Amniotic stem cell (primary cell): Measurements from ENCODE around the gene INTS14.
A peak's percentile ranks its signal among the peaks of the same experiment; 100 is the strongest.
"Not testable (repeated sequence)": the region's sequence is repeated elsewhere in the genome, so short reads cannot be mapped to it uniquely, and the experiment has no call there.

Experiments used
- DNase-seq: peaks from one replicate; lab custom pipeline; 2025; lab: John Stamatoyannopoulos, UW

The INTS14 gene

DNA sequence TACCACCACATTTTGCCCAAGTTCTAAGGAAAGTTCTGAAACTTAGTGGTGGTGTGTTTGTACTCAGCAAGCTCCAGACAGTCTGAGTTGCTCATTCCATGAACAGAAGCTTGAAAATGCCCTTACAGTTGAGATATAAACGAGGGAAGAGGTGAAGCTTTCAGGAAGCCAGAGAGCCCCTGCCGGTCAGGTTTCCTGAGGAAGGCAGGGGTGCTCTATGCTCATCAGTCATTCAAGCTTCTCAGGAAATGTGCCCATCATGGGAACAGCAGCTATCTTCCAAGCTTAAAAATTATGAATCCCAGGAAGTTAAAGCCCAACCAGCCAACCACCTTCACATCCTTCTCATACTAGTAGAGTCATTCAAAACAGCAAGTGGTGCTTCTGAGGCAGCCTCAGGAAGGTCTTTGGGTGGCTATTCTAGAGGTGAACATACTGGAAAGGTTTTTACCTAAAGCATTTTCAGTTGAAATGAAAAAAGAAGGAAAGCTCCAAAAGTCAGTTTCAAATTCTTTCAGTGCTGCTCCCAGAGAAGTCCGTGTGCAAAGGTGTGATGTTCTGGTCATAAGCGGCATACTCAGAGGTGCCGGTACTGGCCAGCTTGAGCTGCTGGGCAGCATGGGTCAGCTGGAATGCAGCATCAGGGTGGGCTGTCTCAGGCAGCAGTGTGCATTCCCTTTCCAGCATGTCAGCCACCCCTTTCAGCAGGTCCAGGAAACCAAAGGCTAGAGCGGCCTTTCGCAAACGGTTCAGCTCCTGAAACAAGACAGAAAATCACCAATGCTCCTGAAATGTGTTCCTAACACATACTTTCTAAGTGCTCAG is 31.8 kb downstream of the INTS14 start:
- no peak for DNase-seq

DNA sequence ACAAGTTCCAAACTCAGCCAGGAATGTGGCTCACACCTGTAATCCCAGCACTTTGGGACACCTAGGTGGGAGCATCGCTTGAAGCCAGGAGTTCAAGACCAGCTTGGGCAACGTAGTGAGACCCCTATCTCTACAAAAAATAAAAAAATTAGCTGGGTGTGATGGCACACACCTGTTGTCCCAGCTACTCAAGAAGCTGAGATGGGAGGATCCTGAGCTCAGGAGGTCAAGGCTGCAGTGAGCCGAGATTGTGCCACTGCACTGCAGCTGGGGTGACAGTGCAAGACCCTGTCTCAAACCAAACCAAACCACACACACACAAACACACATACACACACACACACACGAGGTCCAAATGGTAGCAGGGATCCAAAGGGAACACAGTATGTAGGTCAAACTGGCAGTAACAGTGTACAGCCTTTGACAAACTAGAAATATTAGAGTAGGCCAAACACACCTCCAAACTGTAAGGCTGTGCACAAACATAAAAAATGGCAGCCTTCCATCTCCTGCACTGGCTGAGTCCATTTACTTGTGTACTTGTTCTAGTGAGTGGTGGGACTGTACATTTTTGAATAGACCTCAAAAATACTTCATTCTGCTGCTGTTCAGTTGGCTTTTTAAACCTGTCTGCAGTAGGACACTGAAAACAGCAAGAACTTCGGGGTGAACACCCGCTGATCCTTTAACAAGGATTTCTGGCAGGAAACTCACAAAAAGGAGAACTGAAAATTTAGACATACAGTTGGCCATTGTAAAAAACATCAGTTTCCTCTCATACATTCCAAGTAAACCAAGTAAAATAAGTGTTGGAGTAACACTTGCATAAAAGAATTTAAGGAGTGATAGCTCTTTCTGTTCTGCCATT is 33.6 kb downstream of the INTS14 start:
- no peak for DNase-seq

DNA sequence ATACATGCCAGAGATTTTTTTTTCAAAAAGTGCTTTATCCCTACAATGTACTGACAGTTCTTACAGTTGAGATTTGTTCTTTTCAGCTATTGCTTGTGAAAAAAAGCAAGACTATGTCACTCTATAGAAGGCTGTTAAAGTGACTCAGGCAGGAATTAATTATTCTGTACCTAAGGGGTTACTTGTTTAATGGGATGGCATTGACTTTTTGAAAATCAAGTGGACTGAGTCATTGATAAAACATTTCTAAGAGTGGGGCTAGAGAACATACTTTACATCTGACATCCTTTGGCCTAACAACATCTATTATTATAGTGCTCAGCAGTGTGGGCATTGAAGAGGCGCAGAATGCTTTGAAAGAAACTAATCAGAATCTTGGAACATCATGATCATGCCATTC is 34.3 kb downstream of the INTS14 start:
- peak; percentile 12 for DNase-seq

DNA sequence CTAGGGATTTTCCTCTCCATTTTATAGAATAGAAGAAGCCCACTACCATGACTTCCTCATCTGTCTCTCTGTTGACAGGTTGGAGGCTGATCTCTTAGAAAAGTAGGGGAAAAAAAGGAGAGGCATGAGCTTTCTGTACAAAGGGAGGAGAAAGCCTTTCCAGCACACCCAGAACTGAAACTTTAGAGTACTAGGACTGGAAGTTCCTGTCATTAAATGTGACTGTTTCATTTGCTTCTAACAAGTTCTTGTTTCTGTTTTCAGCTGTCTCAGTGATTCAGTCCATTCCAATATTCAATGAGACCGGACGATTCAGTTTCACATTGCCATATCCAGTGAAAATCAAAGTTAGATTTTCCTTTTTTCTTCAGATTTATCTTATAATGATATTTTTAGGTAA is 39.0 kb downstream of the INTS14 start:
- DNase-seq: no peak

DNA sequence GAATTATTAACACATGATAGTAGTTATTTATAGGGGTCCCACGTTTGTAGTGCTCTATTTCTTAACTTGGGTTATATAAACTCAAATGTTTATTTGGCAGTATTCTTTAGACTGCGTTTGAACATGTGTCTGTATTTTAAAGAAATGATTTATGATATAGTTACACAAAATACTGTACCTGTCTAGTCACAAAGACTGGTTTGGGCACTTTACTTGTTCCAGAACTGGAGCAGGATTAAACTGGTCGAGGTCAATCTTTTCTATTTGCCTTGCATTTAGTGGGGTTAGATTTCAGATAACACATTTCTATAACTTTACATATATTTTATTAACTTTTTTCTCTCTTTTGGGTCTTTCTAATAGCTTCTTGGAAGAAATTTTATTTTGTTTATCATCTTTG is 41.2 kb downstream of the INTS14 start:
- DNase-seq: no peak

DNA sequence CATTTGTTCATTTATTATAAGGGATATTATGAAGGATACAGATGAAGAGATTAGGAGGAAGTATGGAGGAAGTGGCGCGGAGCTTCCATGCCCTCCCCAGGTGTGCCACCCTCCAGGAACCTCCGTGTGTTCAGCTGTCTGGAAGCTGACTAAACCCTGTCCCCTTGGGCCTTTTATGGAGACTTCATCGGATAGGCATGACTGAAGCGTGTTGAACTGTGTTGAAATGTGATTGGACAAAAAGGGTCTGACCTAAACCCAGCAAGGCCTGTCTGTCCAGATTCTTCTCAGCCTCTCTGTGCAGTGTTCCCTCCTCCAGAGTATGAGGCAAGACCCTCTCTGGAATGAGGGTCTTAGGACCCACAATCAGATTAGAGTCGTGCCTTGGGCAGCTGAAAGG is 49.0 kb downstream of the INTS14 start:
- DNase-seq: no peak

DNA sequence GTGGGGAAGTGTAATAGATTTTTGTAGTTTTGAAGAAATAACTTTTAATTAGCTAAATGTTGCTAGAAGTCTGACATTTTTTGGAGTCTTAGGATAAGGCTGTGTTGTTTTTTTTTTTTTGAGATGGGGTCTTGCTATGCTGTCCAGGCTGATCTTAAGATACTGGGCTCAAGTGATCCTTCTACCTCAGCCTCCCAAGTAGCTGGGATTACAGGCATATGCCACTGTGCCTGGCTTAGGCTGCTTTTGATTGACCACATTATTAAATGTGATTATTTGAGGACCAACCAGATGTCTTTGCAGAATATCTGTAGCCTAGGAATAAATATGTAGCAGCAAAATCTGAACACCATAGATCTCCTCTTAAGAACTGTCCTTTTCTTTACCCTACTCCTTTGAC is 51.0 kb downstream of the INTS14 start:
- DNase-seq: no peak

DNA sequence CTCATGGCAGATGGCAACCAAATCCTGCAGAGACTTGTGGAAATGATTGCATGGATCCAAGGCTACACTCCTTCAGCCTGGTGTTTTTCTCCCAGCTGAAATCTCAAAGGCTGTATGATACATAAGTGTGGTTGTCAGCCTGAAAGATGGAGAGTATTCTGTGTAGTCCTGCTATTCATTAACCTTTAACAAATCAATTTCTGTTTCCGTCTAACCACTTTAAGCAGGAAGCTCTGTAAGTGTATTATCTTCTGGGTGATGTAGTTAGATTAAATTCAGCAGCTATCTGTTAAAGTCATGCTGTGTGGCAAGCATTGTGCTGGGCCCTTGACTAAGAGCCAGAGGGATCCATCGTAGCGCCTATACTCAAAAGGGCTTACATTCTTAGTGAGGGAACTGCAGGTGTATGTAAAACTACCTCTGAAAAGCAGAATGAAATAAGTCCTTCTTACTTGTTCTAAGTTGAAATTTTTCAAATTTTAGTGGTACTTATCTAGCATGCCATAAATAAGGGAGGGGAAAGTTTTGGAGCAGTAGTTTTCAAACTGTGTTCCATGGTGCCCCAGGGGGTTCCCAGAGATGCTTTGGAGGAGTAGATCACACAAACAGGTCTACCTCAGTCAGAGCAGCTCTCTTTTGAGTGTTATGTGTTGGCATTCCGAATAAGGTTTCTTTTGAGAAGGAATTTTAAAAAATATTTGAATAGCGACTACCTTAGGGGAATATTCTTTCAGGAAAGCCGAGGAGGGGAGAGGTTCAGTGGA is 51.8 kb downstream of the INTS14 start:
- no peak for DNase-seq

DNA sequence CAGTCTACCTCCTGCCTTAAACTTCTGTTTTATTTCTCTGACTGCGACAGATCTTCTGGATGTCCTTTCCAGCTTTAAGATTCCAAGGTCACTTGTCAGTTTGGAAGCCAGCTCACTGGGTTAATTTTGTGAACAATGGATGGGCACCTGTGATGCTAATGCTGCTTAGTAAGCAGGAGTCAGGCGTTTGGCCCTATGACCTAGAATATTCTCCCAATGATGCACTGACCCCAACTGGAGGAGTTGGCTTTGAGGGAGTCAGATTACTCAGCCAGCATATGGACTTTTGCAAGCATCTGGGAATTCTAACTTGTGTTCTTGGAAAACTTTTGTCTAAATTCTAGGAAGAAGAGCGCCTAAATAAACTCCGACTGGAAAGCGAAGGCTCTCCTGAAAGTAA is 52.6 kb downstream of the INTS14 start:
- no peak for DNase-seq

DNA sequence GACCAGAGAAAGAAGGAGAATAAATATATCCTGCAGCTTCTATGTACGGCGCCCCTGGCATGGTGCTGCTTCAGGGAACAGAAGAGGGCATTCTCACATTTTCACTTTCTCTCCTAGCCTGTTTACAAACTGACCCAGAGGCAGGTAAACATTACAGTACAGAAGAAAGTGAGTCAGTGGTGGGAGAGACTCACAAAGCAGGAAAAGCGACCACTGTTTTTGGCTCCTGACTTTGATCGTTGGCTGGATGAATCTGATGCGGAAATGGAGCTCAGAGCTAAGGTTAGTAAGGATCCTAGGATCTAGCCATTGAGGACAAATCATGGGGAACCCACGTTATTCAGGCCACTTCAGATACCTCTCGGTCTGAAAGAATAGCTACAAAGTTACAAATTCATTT is 54.3 kb downstream of the INTS14 start:
- no peak for DNase-seq

DNA sequence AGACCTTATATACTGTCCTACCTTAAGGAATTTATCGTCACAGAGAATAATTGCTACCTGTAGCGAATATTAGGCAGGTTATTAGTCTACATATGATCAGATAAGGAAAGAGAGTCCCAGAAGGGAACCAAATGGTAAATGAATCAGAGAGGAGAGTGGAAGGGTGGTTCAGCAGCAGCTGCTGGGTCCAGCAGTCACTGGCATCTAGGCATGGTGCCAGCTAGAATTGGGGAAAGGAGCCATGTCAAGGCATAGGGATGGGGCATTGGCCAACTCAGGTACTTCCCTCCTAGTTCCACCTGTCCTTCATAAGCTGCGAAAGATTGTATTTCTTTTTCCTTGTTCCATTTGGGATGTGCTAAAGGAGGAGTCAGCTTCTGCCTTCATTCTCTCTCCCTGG is 57.2 kb downstream of the INTS14 start:
- no peak for DNase-seq

DNA sequence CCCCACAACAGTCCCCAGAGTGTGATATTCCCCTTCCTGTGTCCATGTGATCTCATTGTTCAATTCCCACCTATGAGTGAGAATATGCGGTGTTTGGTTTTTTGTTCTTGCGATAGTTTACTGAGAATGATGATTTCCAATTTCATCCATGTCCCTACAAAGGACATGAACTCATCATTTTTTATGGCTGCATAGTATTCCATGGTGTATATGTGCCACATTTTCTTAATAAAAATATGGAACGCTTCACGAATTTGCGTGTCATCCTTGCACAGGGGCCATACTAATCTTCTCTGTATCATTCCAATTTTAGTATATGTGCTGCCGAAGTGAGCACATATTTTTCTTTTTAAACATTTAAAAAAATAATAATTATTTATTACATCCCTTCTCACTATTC is 58.1 kb downstream of the INTS14 start:
- DNase-seq: not testable (repeated sequence)

DNA sequence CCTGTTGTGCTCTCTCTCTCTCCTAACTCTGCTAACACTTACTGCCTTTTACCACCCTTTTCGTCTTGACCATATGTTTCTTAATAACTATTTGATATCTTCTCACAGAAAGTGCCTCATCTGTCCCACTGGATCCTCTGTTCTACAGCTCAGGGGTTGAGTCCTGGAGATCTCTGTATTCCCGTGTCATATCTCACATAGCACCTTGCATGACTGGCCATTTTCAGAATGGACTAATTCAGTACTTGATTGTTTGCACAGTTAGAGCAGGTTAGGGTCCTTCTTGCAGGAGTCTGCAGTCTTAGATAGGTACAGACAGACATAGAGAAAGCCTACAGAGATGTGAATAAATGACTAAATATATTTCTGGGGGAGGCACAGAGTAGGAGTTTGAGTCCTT is 59.7 kb downstream of the INTS14 start:
- no peak for DNase-seq

DNA sequence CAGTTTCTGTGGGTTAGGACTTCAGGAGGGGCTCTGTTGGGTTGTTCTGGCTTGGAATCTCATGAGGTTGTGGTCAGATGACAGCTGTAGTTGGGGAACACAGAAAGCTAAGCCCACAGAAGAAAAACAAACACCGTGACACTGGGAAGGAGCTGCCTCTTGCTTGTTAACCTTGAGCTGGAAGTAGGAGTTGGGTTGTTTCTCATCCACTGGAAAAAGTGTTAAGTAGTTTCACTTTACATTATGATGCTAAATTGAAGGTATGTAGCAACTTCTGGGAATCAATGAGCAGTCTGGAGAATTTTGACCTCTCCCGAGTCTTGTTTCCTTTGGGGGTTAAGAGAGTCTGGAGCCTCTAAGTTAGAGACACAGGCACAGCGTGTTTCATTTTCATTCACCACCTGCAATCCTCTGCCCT is 60.2 kb downstream of the INTS14 start:
- no peak for DNase-seq

DNA sequence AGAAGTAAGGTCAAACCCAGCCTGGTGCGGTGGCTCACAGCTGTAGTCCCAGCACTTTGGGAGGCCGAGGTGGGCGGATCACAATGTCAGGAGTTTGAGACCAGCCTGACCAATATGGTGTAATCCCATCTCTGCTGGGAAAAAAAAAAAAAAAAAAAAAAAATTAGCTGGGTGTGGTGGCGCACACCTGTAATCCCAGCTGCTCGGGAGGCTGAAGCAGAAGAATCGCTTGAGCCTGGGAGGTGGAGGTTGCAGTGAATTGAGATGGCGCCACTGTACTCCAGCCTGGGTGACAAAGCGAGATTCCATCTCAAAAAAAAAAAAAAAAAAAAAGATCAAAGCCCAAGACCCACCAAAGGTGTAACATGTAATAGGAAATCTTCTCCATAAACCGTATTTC is 61.6 kb downstream of the INTS14 start:
- DNase-seq: not testable (repeated sequence)

DNA sequence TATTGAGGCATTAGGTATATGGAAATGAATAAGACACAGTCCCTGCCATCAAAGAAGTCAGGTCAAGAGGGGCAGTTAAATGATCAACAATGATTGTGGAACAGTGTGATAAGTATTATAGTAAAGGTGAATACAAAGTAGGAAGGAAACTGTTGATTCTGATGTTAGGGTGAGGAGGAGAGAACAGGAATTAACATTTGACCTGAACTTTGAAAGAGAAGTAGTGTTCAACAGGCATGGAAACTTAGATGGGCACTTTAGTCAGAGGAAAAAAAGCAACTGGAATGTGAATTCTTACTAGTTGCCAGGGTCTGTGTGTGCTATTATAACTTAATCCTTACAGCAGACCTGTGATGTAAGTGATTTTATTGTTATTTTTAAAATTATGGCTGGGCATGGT is 63.1 kb downstream of the INTS14 start:
- DNase-seq: no peak

DNA sequence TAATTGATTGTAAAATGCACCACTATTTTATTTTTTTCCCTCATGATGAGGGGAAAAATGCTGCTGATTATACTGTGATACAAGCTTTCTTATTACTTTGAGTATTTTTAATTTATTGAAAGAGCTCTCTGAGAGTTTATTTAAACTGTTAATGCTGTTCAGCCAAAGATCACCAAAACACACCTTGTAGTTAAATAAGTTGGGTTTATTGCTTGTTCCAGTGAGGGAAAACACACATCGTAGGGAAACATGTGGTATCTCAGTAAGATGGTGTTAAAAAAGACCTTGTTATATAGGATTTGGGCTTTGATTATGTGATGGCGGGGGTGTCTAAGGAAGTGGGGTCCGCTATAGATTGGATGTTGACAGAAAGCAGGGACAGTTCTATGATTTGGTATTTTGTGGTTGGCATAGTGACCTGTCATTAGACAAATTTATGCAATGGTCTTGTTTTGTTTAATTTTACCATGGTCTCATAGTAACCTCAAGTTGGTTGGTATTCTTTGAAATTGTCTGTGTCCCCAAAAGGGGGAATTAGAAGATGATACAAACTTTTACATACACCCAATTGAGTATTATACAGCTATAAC is 69.6 kb downstream of the INTS14 start:
- no peak for DNase-seq

DNA sequence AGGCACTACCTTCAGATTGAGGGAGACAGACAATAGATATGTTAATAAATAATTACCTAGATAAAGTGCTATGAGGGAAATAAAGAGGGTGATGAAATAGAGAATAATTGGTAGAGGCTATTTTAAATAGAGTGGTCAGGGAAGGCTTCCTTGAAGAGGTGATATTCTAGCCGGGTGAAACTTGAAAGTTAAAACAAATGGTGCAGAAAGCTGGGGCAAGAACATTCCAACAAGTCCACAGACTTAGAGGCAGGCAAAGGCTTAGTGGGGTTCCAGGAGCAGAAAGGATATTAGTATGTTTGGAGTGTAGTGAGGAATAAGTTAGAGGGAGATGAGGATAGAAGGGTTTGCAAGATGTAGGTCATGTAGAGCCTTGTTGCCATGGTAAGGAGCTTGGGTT is 70.6 kb downstream of the INTS14 start:
- DNase-seq: no peak

DNA sequence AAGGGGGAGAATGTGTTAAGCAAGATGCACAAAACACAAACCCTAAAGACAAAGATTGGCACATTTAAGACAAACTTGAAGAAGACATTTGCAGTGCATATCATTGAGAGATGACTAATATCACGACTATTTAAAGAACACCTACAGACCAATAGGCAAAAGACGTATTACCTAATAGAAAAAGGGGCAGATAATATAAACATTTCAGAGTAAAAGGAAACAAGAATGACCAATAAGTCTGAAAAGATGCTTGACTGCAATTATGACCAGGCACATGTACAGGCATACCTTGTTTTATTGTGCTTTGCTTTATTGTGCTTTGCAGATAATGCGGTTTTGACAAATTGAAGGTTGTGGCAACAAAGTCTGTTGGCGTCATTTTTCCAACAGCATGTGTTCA is 75.7 kb downstream of the INTS14 start:
- no peak for DNase-seq

DNA sequence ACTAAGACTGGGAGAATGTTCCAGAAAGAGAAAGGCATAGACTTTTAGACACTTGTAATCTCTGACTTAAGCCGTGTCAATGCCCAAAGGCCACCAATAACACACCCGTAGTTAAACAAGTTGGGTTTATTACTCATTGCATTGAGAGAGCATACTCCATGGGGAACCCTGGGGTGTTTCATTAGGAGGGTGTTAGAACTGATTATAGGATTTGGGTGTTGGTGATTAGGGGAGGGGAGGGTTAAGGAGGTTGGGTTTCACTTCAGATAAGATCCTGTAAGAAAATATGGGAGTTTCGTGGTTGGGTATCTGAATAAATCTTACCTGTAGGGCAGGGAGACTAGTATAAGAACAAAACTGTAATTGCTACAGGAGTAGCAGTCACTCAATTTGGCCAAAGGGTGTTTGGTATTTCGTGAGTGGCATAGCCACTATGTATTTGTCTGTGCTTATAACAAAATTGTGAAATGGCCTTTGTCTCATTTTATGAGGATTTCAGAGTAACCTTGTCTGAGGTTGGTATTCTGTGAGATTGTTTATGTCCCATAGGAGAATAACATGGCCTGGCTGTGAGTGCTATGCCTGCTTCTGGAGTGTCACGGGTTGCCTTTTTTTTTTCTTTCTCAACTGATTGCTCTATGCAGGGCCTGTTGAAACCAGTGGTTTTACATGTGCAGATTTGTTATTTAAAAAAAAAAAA is 77.7 kb downstream of the INTS14 start:
- no peak for DNase-seq

DNA sequence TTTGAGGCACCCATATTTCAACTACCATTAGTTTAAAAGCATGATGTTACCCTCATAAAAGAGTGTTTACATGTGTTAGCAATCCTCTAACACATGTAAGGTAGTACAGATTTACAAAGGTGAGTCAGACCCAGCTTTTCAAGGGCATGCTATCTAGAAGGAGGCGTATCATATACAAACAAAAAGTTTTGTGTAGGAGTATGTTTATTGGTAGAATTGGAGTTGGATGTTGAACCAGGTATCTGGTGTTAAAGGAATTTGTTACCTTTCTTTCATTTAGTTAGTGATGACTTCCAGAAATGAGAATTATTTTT is 78.2 kb downstream of the INTS14 start:
- DNase-seq: no peak
